Loucy (cell line): ENCODE measurements around the gene BEND4.

Experiments used
- EZH2phosphoT487 ChIP-seq: fragments of 200-600 bp; IDR thresholded peaks from 2 replicates; pipeline ENCODE4 v1.6.1; 2018; ENCODE audit warnings: antibody characterized with exemption, mild to moderate bottlenecking, moderate library complexity, borderline replicate concordance
- TF ChIP-seq, protein P1 (sequence below): fragments of 200-600 bp; sonication (generic); conservative IDR thresholded peaks from 2 replicates; pipeline ENCODE4 v1.5.1; 2014; ENCODE audit warnings: mild to moderate bottlenecking, antibody characterized with exemption, low read length

DNA sequence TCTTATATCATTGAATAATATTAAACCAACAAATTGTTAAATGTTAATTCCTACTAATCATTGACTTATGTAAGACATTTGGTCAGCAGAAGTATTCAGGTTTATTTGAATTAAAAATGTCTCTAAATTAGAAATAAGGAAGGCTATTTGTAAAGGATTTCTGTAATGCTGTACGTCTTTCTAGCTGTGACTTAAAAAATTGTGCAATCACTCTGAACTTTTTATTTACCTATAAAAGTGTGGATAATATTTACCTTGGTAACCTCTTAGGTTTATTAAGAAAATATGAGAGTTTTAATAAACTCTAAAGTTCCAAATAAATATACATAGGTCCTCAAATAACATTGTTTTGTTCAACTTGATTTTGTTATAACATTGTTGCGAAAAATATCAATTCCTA lies 85.2 kb downstream of the BEND4 start:
- TF ChIP-seq, protein P1, sequence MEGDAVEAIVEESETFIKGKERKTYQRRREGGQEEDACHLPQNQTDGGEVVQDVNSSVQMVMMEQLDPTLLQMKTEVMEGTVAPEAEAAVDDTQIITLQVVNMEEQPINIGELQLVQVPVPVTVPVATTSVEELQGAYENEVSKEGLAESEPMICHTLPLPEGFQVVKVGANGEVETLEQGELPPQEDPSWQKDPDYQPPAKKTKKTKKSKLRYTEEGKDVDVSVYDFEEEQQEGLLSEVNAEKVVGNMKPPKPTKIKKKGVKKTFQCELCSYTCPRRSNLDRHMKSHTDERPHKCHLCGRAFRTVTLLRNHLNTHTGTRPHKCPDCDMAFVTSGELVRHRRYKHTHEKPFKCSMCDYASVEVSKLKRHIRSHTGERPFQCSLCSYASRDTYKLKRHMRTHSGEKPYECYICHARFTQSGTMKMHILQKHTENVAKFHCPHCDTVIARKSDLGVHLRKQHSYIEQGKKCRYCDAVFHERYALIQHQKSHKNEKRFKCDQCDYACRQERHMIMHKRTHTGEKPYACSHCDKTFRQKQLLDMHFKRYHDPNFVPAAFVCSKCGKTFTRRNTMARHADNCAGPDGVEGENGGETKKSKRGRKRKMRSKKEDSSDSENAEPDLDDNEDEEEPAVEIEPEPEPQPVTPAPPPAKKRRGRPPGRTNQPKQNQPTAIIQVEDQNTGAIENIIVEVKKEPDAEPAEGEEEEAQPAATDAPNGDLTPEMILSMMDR = no peak
- no peak for TF ChIP-seq EZH2phosphoT487
